HCT116 (cell line): ENCODE results near the gene PCSK6.

ENCODE experiments used
- CTCF ChIP-seq, 3 experiments: fragments of 200-600 bp in 1 of 3; sonication (generic) in 1 of 3; IDR thresholded peaks in 2 of 3; conservative IDR thresholded peaks in 1 of 3; 2 replicates each; pipeline ENCODE4 v1.5.1; 2012 to 2017; ENCODE audit warnings: low read depth in 2 of 3, low read length in 2 of 3, antibody characterized with exemption in 1 of 3, borderline replicate concordance in 1 of 3, control low read depth in 1 of 3, mild to moderate bottlenecking in 1 of 3, mixed read lengths in 1 of 3, mixed run types in 1 of 3, moderate library complexity in 1 of 3; ENCODE audit not compliant: insufficient read depth in 1 of 3
- ELF1 ChIP-seq: IDR thresholded peaks from 2 replicates; pipeline ENCODE4 v1.6.1; 2012; ENCODE audit warnings: low read depth, borderline replicate concordance
- EZH2 ChIP-seq: fragments of 200-600 bp; sonication (generic); IDR thresholded peaks from 2 replicates; pipeline ENCODE4 v1.6.1; 2017; ENCODE audit warnings: antibody characterized with exemption, mixed run types
- EZH2phosphoT487 ChIP-seq: fragments of 200-600 bp; IDR thresholded peaks from 2 replicates; pipeline ENCODE4 v1.6.1; 2018; ENCODE audit warnings: antibody characterized with exemption, borderline replicate concordance
- JUND ChIP-seq: IDR thresholded peaks from 2 replicates; pipeline ENCODE4 v1.6.1; 2012
- SIN3A ChIP-seq: IDR thresholded peaks from 2 replicates; pipeline ENCODE4 v1.6.1; 2012; ENCODE audit warnings: low read depth
- ZNF274 ChIP-seq: fragments of 200-500 bp; sonication (Bioruptor generic); IDR thresholded peaks from 2 replicates; pipeline ENCODE4 v1.6.1; 2014; ENCODE audit warnings: mild to moderate bottlenecking, low read depth, low read length, inconsistent platforms
- TF ChIP-seq, protein P1 (sequence below): IDR thresholded peaks from 2 replicates; pipeline ENCODE4 v1.6.1; 2012

- TF ChIP-seq JUND (no peak), CTCF (IDR thresholded peaks at IDR 0.05 in 2 of 3, conservative IDR thresholded peaks at IDR 0.05 in 1 of 3; ENCODE audit: borderline replicate concordance in 1 of 3, insufficient read depth in 1 of 3, low read depth in 2 of 3, low read length in 2 of 3) (no peak), ELF1 (no peak), SIN3A (no peak), EZH2 (no peak), EZH2phosphoT487 (no peak), ZNF274 (no peak)
- TF ChIP-seq, protein P1, sequence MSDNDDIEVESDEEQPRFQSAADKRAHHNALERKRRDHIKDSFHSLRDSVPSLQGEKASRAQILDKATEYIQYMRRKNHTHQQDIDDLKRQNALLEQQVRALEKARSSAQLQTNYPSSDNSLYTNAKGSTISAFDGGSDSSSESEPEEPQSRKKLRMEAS, result no peak
These were observed 46.8 kb upstream of the PCSK6 start for GRCh38 chr15:101536166-101536874.
